ENCODE results near the gene ITCH.

DNA sequence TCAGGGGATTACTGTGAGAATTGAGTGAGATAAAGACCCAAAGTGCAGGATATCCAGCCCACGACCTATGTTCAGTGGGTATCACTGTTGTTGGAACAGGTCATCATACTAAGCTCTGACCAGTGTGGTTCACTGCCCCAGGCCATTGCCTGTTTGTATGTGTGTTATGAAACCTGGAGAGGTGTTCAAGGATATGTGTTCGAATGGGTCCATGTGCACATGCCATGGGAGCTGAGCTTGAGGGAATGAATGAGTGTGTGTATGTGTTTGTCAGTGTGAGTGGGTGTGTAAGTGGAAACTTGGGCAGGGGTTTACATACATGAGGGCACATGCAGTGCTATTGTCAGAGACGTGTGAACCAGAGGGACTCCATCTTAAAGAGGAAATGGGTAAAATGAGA lies 42.2 kb upstream of the ITCH start:
- TF ChIP-seq, protein P1, sequence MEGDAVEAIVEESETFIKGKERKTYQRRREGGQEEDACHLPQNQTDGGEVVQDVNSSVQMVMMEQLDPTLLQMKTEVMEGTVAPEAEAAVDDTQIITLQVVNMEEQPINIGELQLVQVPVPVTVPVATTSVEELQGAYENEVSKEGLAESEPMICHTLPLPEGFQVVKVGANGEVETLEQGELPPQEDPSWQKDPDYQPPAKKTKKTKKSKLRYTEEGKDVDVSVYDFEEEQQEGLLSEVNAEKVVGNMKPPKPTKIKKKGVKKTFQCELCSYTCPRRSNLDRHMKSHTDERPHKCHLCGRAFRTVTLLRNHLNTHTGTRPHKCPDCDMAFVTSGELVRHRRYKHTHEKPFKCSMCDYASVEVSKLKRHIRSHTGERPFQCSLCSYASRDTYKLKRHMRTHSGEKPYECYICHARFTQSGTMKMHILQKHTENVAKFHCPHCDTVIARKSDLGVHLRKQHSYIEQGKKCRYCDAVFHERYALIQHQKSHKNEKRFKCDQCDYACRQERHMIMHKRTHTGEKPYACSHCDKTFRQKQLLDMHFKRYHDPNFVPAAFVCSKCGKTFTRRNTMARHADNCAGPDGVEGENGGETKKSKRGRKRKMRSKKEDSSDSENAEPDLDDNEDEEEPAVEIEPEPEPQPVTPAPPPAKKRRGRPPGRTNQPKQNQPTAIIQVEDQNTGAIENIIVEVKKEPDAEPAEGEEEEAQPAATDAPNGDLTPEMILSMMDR (IDR thresholded peaks at IDR 0.05): no peak
- TF ChIP-seq POLR2A (IDR thresholded peaks at IDR 0.05): no peak
